PC-3 (cell line): ENCODE data around the gene ENOX2. TPM values are rescaled to one million over a fixed set of nuclear protein-coding genes. Genes with fewer than 3 reads are reported as not detected.

ENCODE experiments used
- ATAC-seq: fragments of 200-7000 bp; cut with Tn5 transposase; 2 replicates; pipeline ENCODE4 v1.9.1; 2020; ENCODE audit warnings: mild to moderate bottlenecking, moderate library complexity
- BruUV-seq: library from RNA; stranded (reverse); fragments of 400-500 nt; replicated peaks from 2 replicates; lab custom pipeline; 2021; lab: Mats Ljungman, UMichigan
- CTCF ChIA-PET: fragments of 300-600 bp; sonication (Branson Sonifier 250); formaldehyde crosslinking; loops from one replicate; lab custom pipeline; 2022; ENCODE audit warnings: antibody characterized with exemption; lab: Charles Lee
- POLR2A ChIA-PET: fragments of 300-600 bp; sonication (Branson Sonifier 250); formaldehyde crosslinking; loops from one replicate; lab custom pipeline; 2022; ENCODE audit warnings: antibody characterized with exemption; ENCODE audit not compliant: unreplicated experiment; lab: Charles Lee
- DNase-seq: peaks from one replicate; pipeline ENCODE4 v3.0.0-alpha.2; 2015
- H2AFZ ChIP-seq: fragments of 300-600 bp; sonication (generic); 2 replicates; pipeline ENCODE4 v1.6.0; 2016; ENCODE audit warnings: antibody characterized with exemption, low read length
- H3F3A ChIP-seq: fragments of 300-600 bp; sonication (generic); one replicate; pipeline ENCODE4 v1.6.0; 2017; ENCODE audit warnings: antibody characterized with exemption, low read length, control low read depth, mild to moderate bottlenecking; ENCODE audit not compliant: unreplicated experiment
- H3K27ac ChIP-seq: fragments of 300-600 bp; sonication (generic); 2 replicates; pipeline ENCODE4 v1.5.1; 2016; ENCODE audit warnings: mild to moderate bottlenecking, low read length
- H3K27me3 ChIP-seq: fragments of 300-600 bp; sonication (generic); 2 replicates; pipeline ENCODE4 v1.6.1; 2016; ENCODE audit warnings: low read length, mixed read lengths
- H3K36me3 ChIP-seq: fragments of 300-600 bp; sonication (generic); 2 replicates; pipeline ENCODE4 v1.6.1; 2016; ENCODE audit warnings: low read depth, mixed run types, low read length, mixed read lengths
- H3K4me1 ChIP-seq: fragments of 300-600 bp; sonication (generic); 2 replicates; pipeline ENCODE4 v1.5.1; 2016; ENCODE audit warnings: low read length; ENCODE audit not compliant: insufficient read depth
- H3K4me2 ChIP-seq: fragments of 300-600 bp; sonication (generic); 2 replicates; pipeline ENCODE4 v1.6.0; 2016; ENCODE audit warnings: low read length
- H3K4me3 ChIP-seq: fragments of 300-600 bp; sonication (generic); 2 replicates; pipeline ENCODE4 v1.5.1; 2016; ENCODE audit warnings: mild to moderate bottlenecking, low read length, mixed read lengths
- H3K79me2 ChIP-seq: fragments of 300-600 bp; sonication (generic); 2 replicates; pipeline ENCODE4 v1.6.1; 2017; ENCODE audit warnings: low read length, mixed read lengths
- H3K9ac ChIP-seq: fragments of 300-600 bp; sonication (generic); 2 replicates; pipeline ENCODE4 v1.6.0; 2016; ENCODE audit warnings: mild to moderate bottlenecking, low read length
- H3K9me2 ChIP-seq: fragments of 300-600 bp; sonication (generic); replicated peaks from 2 replicates; pipeline ENCODE4 v1.6.1; 2016; ENCODE audit warnings: mixed run types, low read length, mixed read lengths
- H3K9me3 ChIP-seq: fragments of 300-600 bp; sonication (generic); 2 replicates; pipeline ENCODE4 v1.6.1; 2016; ENCODE audit warnings: low read length, mixed read lengths
- H4K20me1 ChIP-seq: fragments of 300-600 bp; sonication (generic); 2 replicates; pipeline ENCODE4 v1.6.1; 2016; ENCODE audit warnings: low read length, mixed read lengths
- CTCF ChIP-seq: fragments of 300-600 bp; sonication (generic); conservative IDR thresholded peaks from 2 replicates; pipeline ENCODE4 v1.5.1; 2017; ENCODE audit warnings: antibody characterized with exemption, low read depth, mild to moderate bottlenecking, low read length
- EZH2 ChIP-seq: fragments of 300-600 bp; sonication (generic); IDR thresholded peaks from one replicate; pipeline ENCODE4 v1.6.1; 2017; ENCODE audit warnings: antibody characterized with exemption, mild to moderate bottlenecking, low read length; ENCODE audit not compliant: unreplicated experiment
- EZH2phosphoT487 ChIP-seq: fragments of 300-600 bp; sonication (generic); IDR thresholded peaks from 2 replicates; pipeline ENCODE4 v1.6.1; 2018; ENCODE audit warnings: mild to moderate bottlenecking, antibody characterized with exemption, low read length, borderline replicate concordance
- intact Hi-C: fragments of 100-400 bp; cut with micrococcal nuclease; formaldehyde crosslinking; loops from 2 replicates; pipeline ENCODE4 v1.9.0; 2023
- total RNA-seq: library from RNA; depleted of rRNA; stranded (reverse); fragments of >200 nt; gene quantifications from 2 replicates; pipeline ENCODE4 v1.2.3, GENCODE V29; 2014

ENOX2 gene
- total RNA-seq, 1 experiment from 2014 or later, result 11.8 TPM

GRCh38 chrX:130669233-130669632, 233.8 kb downstream of the ENOX2 start:
- Histone ChIP-seq H3K9ac (no peak overlapping the region), H3K9me3 (no peaks in the 10 kb centered on the region), H3K4me3 (no peak overlapping the region), H3K27me3 (no peaks in the 10 kb centered on the region), H3K4me2 (no peak overlapping the region), H3K4me1 (0 out of 2 replicates have a peak, but pooled peaks cover 4% of the 10 kb centered on the region), H4K20me1 (no peaks in the 10 kb centered on the region), H3K79me2 (no peaks in the 10 kb centered on the region), H2AFZ (no peak overlapping the region), H3K9me2 (no peaks in the 10 kb centered on the region), H3K36me3 (no peaks in the 10 kb centered on the region), H3K27ac (no peak overlapping the region), H3F3A (no peaks in the 10 kb centered on the region)
- ChIA-PET CTCF (no interaction called here), POLR2A (no interaction called here)
- TF ChIP-seq EZH2 (no peak), EZH2phosphoT487 (no peak), CTCF (no peak)
- intact Hi-C loops, result no loop called here
- peak; percentile 11 for DNase-seq
- no peak for ATAC-seq
- BruUV-seq, result no TSS peak

- no peak for ATAC-seq
- DNase-seq, result no peak
- Histone ChIP-seq H3K4me3 (no peak overlapping the region), H3F3A (no peaks in the 10 kb centered on the region), H3K36me3 (no peaks in the 10 kb centered on the region), H3K4me1 (0 out of 2 replicates have a peak, but pooled peaks cover 4% of the 10 kb centered on the region), H3K79me2 (no peaks in the 10 kb centered on the region), H3K4me2 (no peak overlapping the region), H2AFZ (no peak overlapping the region), H3K27me3 (no peaks in the 10 kb centered on the region), H3K27ac (no peak overlapping the region), H3K9me2 (no peaks in the 10 kb centered on the region), H3K9ac (no peak overlapping the region), H3K9me3 (no peaks in the 10 kb centered on the region), H4K20me1 (no peaks in the 10 kb centered on the region)
- ChIA-PET POLR2A (no interaction called here), CTCF (no interaction called here)
- no TSS peak for BruUV-seq
- intact Hi-C loops, result no loop called here
- TF ChIP-seq EZH2phosphoT487, result no peak
Observed at GRCh38 chrX:130665263-130665662, 237.7 kb downstream of the ENOX2 start.

- BruUV-seq, result no TSS peak
- POLR2A ChIA-PET, result no interaction called here
- intact Hi-C loops, result no loop called here
- H4K20me1 ChIP-seq, result no peaks in the 10 kb centered on the region
- no peaks in the 10 kb centered on the region for H3K4me1 ChIP-seq
- no peak overlapping the region for H3K4me2 ChIP-seq
- TF ChIP-seq CTCF (no peak), EZH2phosphoT487 (no peak), EZH2 (no peak)
- no peaks in the 10 kb centered on the region for H3K9me3 ChIP-seq
- H3K9ac ChIP-seq, result no peak overlapping the region
- no peak overlapping the region for H3K4me3 ChIP-seq
- no peaks in the 10 kb centered on the region for H3F3A ChIP-seq
- H2AFZ ChIP-seq, result no peak overlapping the region
- CTCF ChIA-PET, result no interaction called here
- no peaks in the 10 kb centered on the region for H3K27me3 ChIP-seq
- H3K27ac ChIP-seq, result no peak overlapping the region
- DNase-seq (no peak), ATAC-seq (no peak)
- no peaks in the 10 kb centered on the region for H3K79me2 ChIP-seq
- no peaks in the 10 kb centered on the region; the same call in none of the 2 replicates for H3K36me3 ChIP-seq
- no peaks in the 10 kb centered on the region for H3K9me2 ChIP-seq
Observed at GRCh38 chrX:130658310-130658709, 244.7 kb downstream of the ENOX2 start.
